Peyer's patch (tissue), 4 donors: ENCODE measurements around the gene CTBP2. TPM values are rescaled to one million over a fixed set of nuclear protein-coding genes. Genes with fewer than 3 reads are reported as not detected.

Experiments used
- DNase-seq, 3 donors: peaks; one replicate each; pipeline ENCODE4 v3.0.0-alpha.2; 2017 to 2019
- H3K27ac ChIP-seq, 4 donors: fragments of 200-600 bp; sonication (generic); one replicate each; pipeline ENCODE4 v1.5.1; 2016 to 2019
- H3K27me3 ChIP-seq, 2 donors: fragments of 200-600 bp; sonication (generic); one replicate each; pipeline ENCODE4 v1.5.1; 2019
- H3K36me3 ChIP-seq, 3 donors: fragments of 200-600 bp; sonication (generic); one replicate each; pipeline ENCODE4 v1.5.1; 2016 to 2019
- H3K4me1 ChIP-seq, 4 donors: fragments of 200-600 bp; sonication (generic); one replicate each; pipeline ENCODE4 v1.5.1; 2016 to 2019
- H3K4me3 ChIP-seq, 4 donors: fragments of 200-600 bp; sonication (generic); 1 replicate in 3 of 4; 2 replicates in 1 of 4; pipeline ENCODE4 v1.5.1; 2016 to 2019; ENCODE audit warnings: mild to moderate bottlenecking in 1 of 4
- H3K9me3 ChIP-seq, 4 donors: fragments of 200-600 bp; sonication (generic); one replicate each; pipeline ENCODE4 v1.5.1; 2016 to 2019; ENCODE audit warnings: mild to moderate bottlenecking in 1 of 4
- CTCF ChIP-seq, 6 experiments: fragments of 450-650 bp in 4 of 6; fragments of 200-600 bp in 2 of 6; sonication (generic) in 1 of 6; IDR thresholded peaks; one replicate each; pipeline ENCODE4 v1.5.1; 2017 to 2019; ENCODE audit warnings: antibody characterized with exemption in 6 of 6, mild to moderate bottlenecking in 3 of 6, moderate library complexity in 1 of 6
- POLR2A ChIP-seq, 2 donors: fragments of 450-650 bp; IDR thresholded peaks; one replicate each; pipeline ENCODE4 v1.5.1; 2017; ENCODE audit warnings: antibody characterized with exemption in 2 of 2, mild to moderate bottlenecking in 2 of 2, moderate library complexity in 2 of 2
- total RNA-seq, 4 donors: library from RNA; depleted of rRNA; stranded (reverse); fragments of >200 nt; gene quantifications; one replicate each; pipeline ENCODE4 v1.1.0, GENCODE V29; 2016

CTBP2 gene
- total RNA-seq, 4 donors from 2014 or later, result 53.6 to 83.8 (median 64.7) TPM

GRCh38 chr10:124999433-125000365 lies 160.7 kb downstream of the CTBP2 start:
- H3K36me3 ChIP-seq, result peaks cover 0 to 90% (median 0%) of the 10 kb centered on the region in 3 donors
- TF ChIP-seq CTCF (IDR thresholded peaks at IDR 0.05), result no peak
- TF ChIP-seq POLR2A (IDR thresholded peaks at IDR 0.05), result no peak
- no peaks in the 10 kb centered on the region for H3K9me3 ChIP-seq
- no peaks in the 10 kb centered on the region for H3K27me3 ChIP-seq
- peak overlapping the region in 2 of 4 donors; percentile 19 to 34 for H3K27ac ChIP-seq
- H3K4me3 ChIP-seq, result no peak overlapping the region
- H3K4me1 ChIP-seq, result peaks cover 0 to 24% (median 0%) of the 10 kb centered on the region in 4 donors
- peak; percentile 15 to 47 (median 44) for DNase-seq

DNA sequence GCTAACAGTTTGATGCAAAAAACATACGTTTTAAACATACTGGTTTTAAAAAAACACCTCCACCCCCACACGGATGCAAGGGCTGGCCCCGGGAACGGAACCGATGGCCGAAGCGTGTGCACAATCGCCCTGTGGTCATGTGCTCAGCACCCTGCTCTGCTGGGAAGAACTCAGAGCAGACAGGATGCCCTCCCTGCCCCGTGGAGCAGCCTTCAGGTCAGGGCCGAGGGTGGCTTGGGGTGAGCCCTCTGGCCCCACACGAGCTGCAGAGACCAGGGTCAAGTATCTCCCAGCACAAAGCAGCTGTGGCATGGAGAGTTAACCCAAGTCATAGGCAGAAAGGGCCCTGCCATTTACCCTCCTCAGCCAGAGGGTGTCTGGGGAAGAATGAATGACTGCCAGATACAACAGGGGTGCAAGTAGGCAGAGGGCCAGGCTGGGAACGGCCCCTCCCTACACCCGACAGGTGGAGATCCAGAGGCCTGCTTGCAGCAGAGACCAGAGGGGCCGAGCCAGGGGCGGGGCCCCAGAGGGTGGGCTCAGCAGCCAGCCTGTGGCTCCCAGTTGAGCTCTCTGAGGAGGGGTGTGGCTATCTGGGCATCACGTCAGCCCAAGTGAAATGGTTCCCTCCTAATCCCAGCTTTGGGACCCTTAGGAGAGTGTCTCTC lies 161.6 kb downstream of the CTBP2 start:
- H3K27me3 ChIP-seq, result no peaks in the 10 kb centered on the region
- H3K27ac ChIP-seq, result peak overlapping the region in 2 of 4 donors; percentile 19 to 28
- H3K9me3 ChIP-seq, result no peaks in the 10 kb centered on the region
- TF ChIP-seq CTCF (IDR thresholded peaks at IDR 0.05), result no peak
- no peak for TF ChIP-seq POLR2A (IDR thresholded peaks at IDR 0.05)
- H3K4me3 ChIP-seq, result no peak overlapping the region
- H3K36me3 ChIP-seq, result peaks cover 0 to 92% (median 0%) of the 10 kb centered on the region in 3 donors
- peaks cover 0 to 24% (median 0%) of the 10 kb centered on the region in 4 donors for H3K4me1 ChIP-seq
- peak in 1 of 3 donors; percentile 23 for DNase-seq

GRCh38 chr10:124997771-124998623 lies 162.4 kb downstream of the CTBP2 start:
- Histone ChIP-seq H3K27ac (no peak overlapping the region), H3K4me3 (no peak overlapping the region), H3K4me1 (peaks cover 0 to 24% (median 0%) of the 10 kb centered on the region in 4 donors), H3K27me3 (no peaks in the 10 kb centered on the region), H3K9me3 (no peaks in the 10 kb centered on the region), H3K36me3 (peaks cover 0 to 93% (median 0%) of the 10 kb centered on the region in 3 donors)
- TF ChIP-seq CTCF (IDR thresholded peaks at IDR 0.05) (no peak), POLR2A (IDR thresholded peaks at IDR 0.05) (no peak)
- peak in 1 of 3 donors; percentile 44 for DNase-seq

- H3K27ac ChIP-seq, result no peak overlapping the region
- H3K36me3 ChIP-seq, result peaks cover 0 to 91% (median 0%) of the 10 kb centered on the region in 3 donors
- H3K4me1 ChIP-seq, result peaks cover 0 to 24% (median 0%) of the 10 kb centered on the region in 4 donors
- no peak overlapping the region for H3K4me3 ChIP-seq
- TF ChIP-seq POLR2A (IDR thresholded peaks at IDR 0.05) (no peak), CTCF (IDR thresholded peaks at IDR 0.05) (no peak)
- no peak for DNase-seq
- no peaks in the 10 kb centered on the region for H3K9me3 ChIP-seq
- no peaks in the 10 kb centered on the region for H3K27me3 ChIP-seq
These were observed 163.1 kb downstream of the CTBP2 start for GRCh38 chr10:124997306-124997705.

DNA sequence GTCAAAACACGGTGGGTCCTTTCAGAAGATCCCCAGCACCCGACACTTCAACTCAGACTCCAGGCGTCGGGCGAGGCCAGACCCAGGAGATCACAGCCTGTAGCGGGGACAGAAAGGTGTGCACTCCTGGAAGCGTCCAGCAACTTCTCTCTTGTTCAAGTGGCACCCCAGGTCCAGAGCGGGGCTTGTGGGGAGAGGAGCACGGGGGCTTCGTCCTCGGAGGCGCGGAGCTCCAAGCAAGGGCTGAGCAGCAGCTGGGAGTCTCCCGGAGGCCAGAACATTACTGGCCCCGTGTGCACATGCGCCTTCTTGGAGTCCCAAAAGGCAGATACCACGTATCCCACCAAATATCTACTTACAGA lies 163.5 kb downstream of the CTBP2 start:
- H3K36me3 ChIP-seq, result peaks cover 0 to 91% (median 0%) of the 10 kb centered on the region in 3 donors
- H3K27me3 ChIP-seq, result no peaks in the 10 kb centered on the region
- DNase-seq, result peak in 1 of 3 donors; percentile 41
- no peaks in the 10 kb centered on the region for H3K9me3 ChIP-seq
- peaks cover 0 to 24% (median 0%) of the 10 kb centered on the region in 4 donors for H3K4me1 ChIP-seq
- no peak for TF ChIP-seq CTCF (IDR thresholded peaks at IDR 0.05)
- no peak overlapping the region for H3K4me3 ChIP-seq
- H3K27ac ChIP-seq, result no peak overlapping the region
